Muscle layer of colon (tissue), 2 donors: ENCODE results near the gene ZNF407.

Experiments used
- H3K27ac ChIP-seq: one replicate; pipeline ENCODE4 v1.7.0; 2013; ENCODE audit warnings: low read depth, mild to moderate bottlenecking, low read length, moderate library complexity
- H3K27me3 ChIP-seq, 2 donors: one replicate each; pipeline ENCODE4 v1.7.0; 2013; ENCODE audit warnings: low read length in 2 of 2, mild to moderate bottlenecking in 2 of 2; ENCODE audit not compliant: insufficient read depth in 2 of 2, control insufficient read depth in 1 of 2
- H3K36me3 ChIP-seq: one replicate; pipeline ENCODE4 v1.7.0; 2013; ENCODE audit warnings: mild to moderate bottlenecking, low read length; ENCODE audit not compliant: insufficient read depth
- H3K4me1 ChIP-seq: one replicate; pipeline ENCODE4 v1.7.0; 2013; ENCODE audit warnings: mild to moderate bottlenecking, low read length; ENCODE audit not compliant: insufficient read depth
- H3K4me3 ChIP-seq, 2 donors: one replicate each; pipeline ENCODE4 v1.7.0; 2013; ENCODE audit warnings: low read length in 2 of 2, low read depth in 1 of 2, mild to moderate bottlenecking in 1 of 2, moderate library complexity in 1 of 2
- H3K9ac ChIP-seq: one replicate; pipeline ENCODE4 v1.7.0; 2013; ENCODE audit warnings: low read length
- H3K9me3 ChIP-seq: one replicate; pipeline ENCODE4 v1.7.0; 2013; ENCODE audit warnings: mild to moderate bottlenecking, low read length
- donor health status: abdominal sarcoma.
- donor health status: Adenocarcinoma of cecum.

The ZNF407 gene

GRCh38 chr18:74613381-74613780, 15.7 kb downstream of the ZNF407 start:
- Histone ChIP-seq H3K27me3 (no peaks in the 10 kb centered on the region), H3K9me3 (no peaks in the 10 kb centered on the region), H3K9ac (no peak overlapping the region)

GRCh38 chr18:74616494-74616893, 18.8 kb downstream of the ZNF407 start:
- Histone ChIP-seq H3K9me3 (no peaks in the 10 kb centered on the region), H3K4me3 (no peak overlapping the region), H3K4me1 (peaks cover 10% of the 10 kb centered on the region), H3K9ac (no peak overlapping the region), H3K27ac (no peak overlapping the region), H3K27me3 (no peaks in the 10 kb centered on the region), H3K36me3 (no peaks in the 10 kb centered on the region)

More at GRCh38 chr18:74613381-74613780, 15.7 kb downstream of the ZNF407 start:
- Histone ChIP-seq H3K4me3 (no peak overlapping the region), H3K27ac (no peak overlapping the region), H3K36me3 (no peaks in the 10 kb centered on the region), H3K4me1 (no peaks in the 10 kb centered on the region)

GRCh38 chr18:74617486-74617885, 19.8 kb downstream of the ZNF407 start:
- no peak overlapping the region for H3K4me3 ChIP-seq

GRCh38 chr18:74622072-74622471, 24.4 kb downstream of the ZNF407 start:
- Histone ChIP-seq H3K4me3 (no peak overlapping the region), H3K27me3 (no peaks in the 10 kb centered on the region), H3K27ac (no peak overlapping the region), H3K36me3 (no peaks in the 10 kb centered on the region), H3K9ac (no peak overlapping the region), H3K9me3 (no peaks in the 10 kb centered on the region), H3K4me1 (peaks cover 19% of the 10 kb centered on the region)

More at GRCh38 chr18:74617486-74617885, 19.8 kb downstream of the ZNF407 start:
- H3K36me3 ChIP-seq: no peaks in the 10 kb centered on the region
- no peaks in the 10 kb centered on the region for H3K9me3 ChIP-seq
- H3K4me1 ChIP-seq: peaks cover 10% of the 10 kb centered on the region
- H3K27me3 ChIP-seq: no peaks in the 10 kb centered on the region
- no peak overlapping the region for H3K9ac ChIP-seq
- no peak overlapping the region for H3K27ac ChIP-seq

- no peaks in the 10 kb centered on the region for H3K9me3 ChIP-seq
- no peak overlapping the region for H3K4me3 ChIP-seq
- peaks cover 19% of the 10 kb centered on the region for H3K4me1 ChIP-seq
- no peak overlapping the region for H3K9ac ChIP-seq
- H3K36me3 ChIP-seq: no peaks in the 10 kb centered on the region
- peak overlapping the region; percentile 32 for H3K27ac ChIP-seq
- H3K27me3 ChIP-seq: no peaks in the 10 kb centered on the region
Measured at GRCh38 chr18:74623047-74623816, 25.6 kb downstream of the ZNF407 start.

GRCh38 chr18:74624466-74624865, 26.8 kb downstream of the ZNF407 start:
- H3K27ac ChIP-seq: no peak overlapping the region
- no peak overlapping the region for H3K9ac ChIP-seq
- peaks cover 13% of the 10 kb centered on the region for H3K4me1 ChIP-seq
- no peaks in the 10 kb centered on the region for H3K36me3 ChIP-seq
- no peaks in the 10 kb centered on the region for H3K9me3 ChIP-seq
- no peaks in the 10 kb centered on the region for H3K27me3 ChIP-seq
- H3K4me3 ChIP-seq: no peak overlapping the region

GRCh38 chr18:74625157-74625556, 27.5 kb downstream of the ZNF407 start:
- Histone ChIP-seq H3K9ac (no peak overlapping the region), H3K27me3 (no peaks in the 10 kb centered on the region), H3K9me3 (no peaks in the 10 kb centered on the region), H3K4me1 (peaks cover 12% of the 10 kb centered on the region), H3K4me3 (no peak overlapping the region), H3K27ac (no peak overlapping the region), H3K36me3 (no peaks in the 10 kb centered on the region)

GRCh38 chr18:74626049-74626874, 28.6 kb downstream of the ZNF407 start:
- H3K36me3 ChIP-seq: no peaks in the 10 kb centered on the region
- H3K9ac ChIP-seq: no peak overlapping the region
- H3K27me3 ChIP-seq: no peaks in the 10 kb centered on the region
- peaks cover 9% of the 10 kb centered on the region for H3K4me1 ChIP-seq
- H3K4me3 ChIP-seq: no peak overlapping the region
- no peaks in the 10 kb centered on the region for H3K9me3 ChIP-seq
- H3K27ac ChIP-seq: no peak overlapping the region

GRCh38 chr18:74630804-74631203, 33.1 kb downstream of the ZNF407 start:
- no peaks in the 10 kb centered on the region for H3K27me3 ChIP-seq
- H3K4me1 ChIP-seq: no peaks in the 10 kb centered on the region
- H3K36me3 ChIP-seq: peaks cover 14% of the 10 kb centered on the region
- H3K4me3 ChIP-seq: no peak overlapping the region
- no peak overlapping the region for H3K9ac ChIP-seq
- no peak overlapping the region for H3K27ac ChIP-seq
- no peaks in the 10 kb centered on the region for H3K9me3 ChIP-seq

GRCh38 chr18:74631212-74631611, 33.5 kb downstream of the ZNF407 start:
- no peaks in the 10 kb centered on the region for H3K4me1 ChIP-seq
- no peaks in the 10 kb centered on the region for H3K27me3 ChIP-seq
- H3K36me3 ChIP-seq: peaks cover 14% of the 10 kb centered on the region
- H3K27ac ChIP-seq: no peak overlapping the region
- no peaks in the 10 kb centered on the region for H3K9me3 ChIP-seq
- no peak overlapping the region for H3K4me3 ChIP-seq
- no peak overlapping the region for H3K9ac ChIP-seq

- Histone ChIP-seq H3K4me3 (no peak overlapping the region), H3K9ac (no peak overlapping the region), H3K4me1 (no peaks in the 10 kb centered on the region), H3K27me3 (no peaks in the 10 kb centered on the region), H3K36me3 (peaks cover 14% of the 10 kb centered on the region), H3K27ac (no peak overlapping the region), H3K9me3 (no peaks in the 10 kb centered on the region)
Measured at GRCh38 chr18:74631623-74632350, 34.1 kb downstream of the ZNF407 start.
